ENCODE measurements around the gene TMEM218.

- TF ChIP-seq CTCF (conservative IDR thresholded peaks at IDR 0.05) (no peak), EZH2 (IDR thresholded peaks at IDR 0.05; ENCODE audit: low read depth) (no peak)
Measured at GRCh38 chr11:125063429-125064043, 47.9 kb downstream of the TMEM218 start.

All from PC-9 (cell line).